Measurements from ENCODE around the gene SIRT7. TPM values are rescaled to one million over a fixed set of nuclear protein-coding genes. Genes with fewer than 3 reads are reported as not detected.

Gene SIRT7
- total RNA-seq, 4 donors from 2014 or later, result 52.6 to 81.0 (median 60.7) TPM

DNA sequence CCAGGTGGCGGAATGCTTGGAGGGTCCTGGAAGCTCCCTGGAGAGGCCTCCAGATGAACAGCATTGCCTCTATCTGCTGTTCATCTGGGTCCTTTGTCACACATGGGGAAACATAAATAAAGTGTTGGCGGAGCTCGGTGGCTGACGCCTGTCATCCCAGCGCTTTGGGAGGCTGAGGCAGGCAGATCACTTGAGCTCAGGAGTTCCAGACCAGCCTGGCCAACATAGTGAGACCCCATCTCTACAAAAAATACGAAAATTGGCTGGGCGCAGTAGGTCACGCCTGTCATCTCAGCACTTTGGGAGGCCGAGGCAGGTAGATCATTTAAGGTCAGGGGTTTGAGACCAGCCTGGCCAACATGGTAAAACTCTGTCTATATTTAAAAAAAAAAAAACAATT, 26.9 kb upstream of the SIRT7 start:
- TF ChIP-seq CTCF (IDR thresholded peaks at IDR 0.05) (no peak), POLR2A (IDR thresholded peaks at IDR 0.05) (no peak)
- H3K27me3 ChIP-seq, result peaks cover 0 to 54% (median 0%) of the 10 kb centered on the region in 4 donors

DNA sequence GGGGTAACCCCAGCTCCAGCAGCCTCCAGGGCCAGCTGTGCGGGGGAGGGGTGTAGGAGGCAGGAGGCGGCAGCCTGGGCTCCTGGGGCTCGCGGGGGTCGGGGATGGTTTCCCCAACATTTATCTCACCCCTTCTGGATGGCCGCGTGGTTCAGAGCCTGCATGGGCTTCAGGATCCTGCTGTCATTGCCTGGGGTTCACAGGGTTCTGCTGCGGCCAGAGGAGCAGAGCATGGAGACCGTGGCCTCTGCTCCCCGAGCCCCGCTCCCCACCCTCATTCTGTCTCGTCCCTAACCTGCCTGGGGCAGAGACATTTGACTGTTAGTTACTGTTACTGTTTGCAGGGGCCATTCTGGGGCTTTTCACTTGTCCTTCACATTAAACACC, 24.2 kb upstream of the SIRT7 start:
- no peak overlapping the region for H3K27ac ChIP-seq
- DNase-seq, result no peak
- WGBS, 2 donors, result 34 to 50% methylated on average over 7 of the region's 12 CpGs
- TF ChIP-seq CTCF (IDR thresholded peaks at IDR 0.05) (no peak), POLR2A (IDR thresholded peaks at IDR 0.05) (no peak)
- no peak overlapping the region for H3K4me3 ChIP-seq
- H3K4me1 ChIP-seq, result peaks cover 0 to 27% (median 14%) of the 10 kb centered on the region in 3 donors
- no peaks in the 10 kb centered on the region for H3K36me3 ChIP-seq
- intact Hi-C loops (cut with DNase I), result no loop called here
- no peaks in the 10 kb centered on the region for H3K9me3 ChIP-seq
- H3K27me3 ChIP-seq, result peaks cover 0 to 67% (median 0%) of the 10 kb centered on the region in 4 donors

More for the DNA sequence above, 26.9 kb upstream of the SIRT7 start:
- Histone ChIP-seq H3K36me3 (no peaks in the 10 kb centered on the region), H3K9me3 (no peaks in the 10 kb centered on the region), H3K27ac (no peak overlapping the region), H3K4me1 (peaks cover 0 to 13% (median 4%) of the 10 kb centered on the region in 3 donors), H3K4me3 (no peak overlapping the region)
- WGBS, 2 donors, result 79 to 90% methylated on average over 7 to 9 of the region's 9 CpGs
- DNase-seq, result no peak
- intact Hi-C loops (cut with DNase I), result no loop called here

- peaks cover 5 to 32% (median 18%) of the 10 kb centered on the region in 3 donors for H3K4me1 ChIP-seq
- H3K4me3 ChIP-seq, result no peak overlapping the region
- no peak overlapping the region for H3K27ac ChIP-seq
- intact Hi-C loops (cut with DNase I), result no loop called here
- WGBS, 2 donors, result 34 to 58% methylated on average over 13 to 18 of the region's 30 CpGs
- no peaks in the 10 kb centered on the region for H3K9me3 ChIP-seq
- TF ChIP-seq POLR2A (IDR thresholded peaks at IDR 0.05) (no peak), CTCF (IDR thresholded peaks at IDR 0.05) (no peak)
- peaks cover 0 to 68% (median 0%) of the 10 kb centered on the region in 4 donors for H3K27me3 ChIP-seq
- no peak for DNase-seq
- no peaks in the 10 kb centered on the region for H3K36me3 ChIP-seq
Measured at GRCh38 chr17:81941484-81942166, 23.6 kb upstream of the SIRT7 start.

DNA sequence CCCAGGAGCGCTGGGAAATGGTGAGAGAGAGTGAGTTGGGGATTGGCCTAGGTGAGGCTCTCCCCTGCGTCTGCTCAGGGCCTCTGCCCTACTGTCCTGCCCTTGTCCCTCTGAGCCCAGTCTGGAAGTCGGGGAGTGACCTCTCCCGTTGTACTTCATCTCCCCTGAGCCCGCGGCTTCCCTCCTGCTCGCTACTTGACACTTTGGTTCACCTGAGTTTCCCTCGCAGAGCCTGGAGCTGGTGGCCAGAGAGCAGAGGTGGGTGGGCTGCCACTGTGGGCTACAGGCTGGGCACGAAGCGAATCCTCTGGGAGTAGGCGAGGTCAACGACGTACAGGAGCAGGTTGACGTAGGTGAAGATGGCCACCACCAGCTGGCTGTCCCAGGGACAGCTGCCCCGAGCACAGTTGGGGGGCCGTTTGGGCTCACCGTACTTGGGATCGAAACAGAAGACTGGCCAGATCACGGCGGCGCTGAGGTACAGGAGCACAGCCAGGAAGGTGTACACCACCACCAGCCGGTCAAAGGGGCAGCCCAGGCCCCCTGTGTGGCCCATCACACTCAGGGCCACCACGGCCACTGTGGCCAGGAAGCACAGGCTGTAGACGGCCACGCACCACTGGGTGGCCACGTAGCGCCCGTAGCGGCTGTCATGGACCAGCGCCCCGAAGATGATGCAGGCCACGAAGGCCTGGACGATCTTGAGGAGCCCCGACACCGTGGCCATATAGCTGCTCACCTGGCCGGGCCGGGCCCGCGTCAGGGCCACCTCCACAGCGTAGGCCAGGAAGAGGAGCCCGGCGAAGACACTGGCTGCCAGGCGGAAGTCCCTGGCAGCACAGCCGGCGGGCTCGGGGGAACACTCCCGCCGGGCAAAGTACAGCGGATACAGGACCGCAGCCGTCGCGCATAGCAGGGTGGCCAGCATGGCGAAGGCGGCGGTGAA, 22.8 kb upstream of the SIRT7 start:
- DNase-seq, result no peak

More for the DNA sequence above, 22.8 kb upstream of the SIRT7 start:
- Histone ChIP-seq H3K9me3 (no peaks in the 10 kb centered on the region), H3K36me3 (no peaks in the 10 kb centered on the region), H3K27ac (no peak overlapping the region), H3K27me3 (peaks cover 0 to 68% (median 0%) of the 10 kb centered on the region in 4 donors), H3K4me3 (no peak overlapping the region), H3K4me1 (peaks cover 8 to 41% (median 20%) of the 10 kb centered on the region in 3 donors)
- 80 to 85% methylated on average over 2 to 17 of the region's 56 CpGs for WGBS, 2 donors
- intact Hi-C loops (cut with DNase I), result no loop called here
- TF ChIP-seq POLR2A (IDR thresholded peaks at IDR 0.05) (no peak), CTCF (IDR thresholded peaks at IDR 0.05) (no peak)
